HG02973 (cell line): ENCODE measurements around the gene B3GALNT1.

ENCODE experiments used
- ATAC-seq: cut with Tn5 transposase; IDR thresholded peaks from one replicate; pipeline ENCODE4 v1.9.1; 2021; ENCODE audit warnings: moderate library complexity; ENCODE audit not compliant: unreplicated experiment

Gene B3GALNT1, protein sequence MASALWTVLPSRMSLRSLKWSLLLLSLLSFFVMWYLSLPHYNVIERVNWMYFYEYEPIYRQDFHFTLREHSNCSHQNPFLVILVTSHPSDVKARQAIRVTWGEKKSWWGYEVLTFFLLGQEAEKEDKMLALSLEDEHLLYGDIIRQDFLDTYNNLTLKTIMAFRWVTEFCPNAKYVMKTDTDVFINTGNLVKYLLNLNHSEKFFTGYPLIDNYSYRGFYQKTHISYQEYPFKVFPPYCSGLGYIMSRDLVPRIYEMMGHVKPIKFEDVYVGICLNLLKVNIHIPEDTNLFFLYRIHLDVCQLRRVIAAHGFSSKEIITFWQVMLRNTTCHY

DNA sequence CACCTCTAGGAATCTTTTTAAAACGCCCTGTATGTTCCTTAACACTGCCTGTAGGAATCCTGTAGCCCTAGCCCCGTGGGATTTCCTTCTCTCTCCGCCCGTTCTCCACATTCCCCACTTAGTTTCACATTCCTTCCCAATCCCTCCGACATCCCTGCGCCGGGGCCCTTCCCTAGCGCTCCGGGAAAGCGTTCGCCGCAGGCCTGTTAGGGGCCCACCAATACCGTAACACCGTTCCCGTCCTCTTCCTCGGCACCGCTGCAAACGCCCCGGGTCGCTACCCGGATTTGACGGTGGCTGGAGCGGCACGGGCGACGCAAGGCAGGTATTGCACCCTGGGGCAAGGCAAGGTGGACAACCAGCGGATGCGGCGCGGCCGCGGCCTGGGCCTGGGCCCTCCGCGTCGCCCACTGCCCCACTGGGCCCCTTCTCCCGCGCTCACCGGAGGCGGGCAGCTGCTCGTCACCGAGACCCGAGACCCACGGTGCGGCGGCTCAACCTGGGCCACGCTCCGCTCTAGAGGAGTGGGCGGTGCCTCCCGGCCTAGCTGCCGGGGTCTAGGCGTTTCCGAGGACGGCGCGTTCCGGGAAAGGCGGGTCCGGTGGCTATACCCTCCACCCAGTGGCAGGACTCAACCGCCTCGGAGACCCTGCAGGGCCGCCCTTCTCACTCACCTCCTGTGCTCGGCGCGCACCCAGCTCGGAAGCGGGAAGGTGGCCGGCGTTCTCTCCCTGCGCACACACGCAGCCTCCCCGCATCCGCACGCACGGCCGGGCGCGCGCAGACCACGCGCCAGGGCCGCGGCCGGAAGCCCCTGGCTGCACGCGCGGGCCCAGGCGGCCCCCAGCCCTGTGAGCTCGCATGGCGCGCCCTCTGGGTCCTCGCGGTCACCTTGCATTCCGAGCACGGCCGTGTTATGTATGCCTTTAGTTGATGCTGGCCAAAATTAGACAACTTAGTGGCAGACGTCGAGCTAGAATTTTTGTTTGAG, at the start of gene B3GALNT1:
Gene B3GALNT1, minus strand, starts transcription at position 789 of the 991 bp plus-strand sequence. CDS start 18,595 bp downstream, outside the sequence.
- peak; percentile 74 for ATAC-seq

DNA sequence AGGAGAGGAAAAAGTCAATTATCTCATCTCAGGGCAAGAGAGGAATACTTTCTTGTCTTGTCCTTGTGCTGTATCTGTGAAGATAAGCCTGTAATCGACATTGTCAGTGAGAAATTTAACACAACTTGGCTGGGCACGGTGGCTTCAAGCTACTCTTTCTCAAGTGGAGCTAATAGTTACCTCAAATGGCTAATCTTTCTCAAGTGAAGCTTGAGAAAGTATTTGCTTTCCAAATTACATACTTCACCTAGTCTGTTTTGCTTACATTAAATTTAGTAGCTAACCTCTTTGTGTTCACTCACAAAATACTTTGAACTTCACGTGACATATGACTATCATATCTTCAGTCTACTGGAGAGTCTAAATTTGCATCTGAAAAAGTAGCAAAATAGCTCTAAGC, 48.3 kb upstream of the B3GALNT1 start:
- no peak for ATAC-seq

DNA sequence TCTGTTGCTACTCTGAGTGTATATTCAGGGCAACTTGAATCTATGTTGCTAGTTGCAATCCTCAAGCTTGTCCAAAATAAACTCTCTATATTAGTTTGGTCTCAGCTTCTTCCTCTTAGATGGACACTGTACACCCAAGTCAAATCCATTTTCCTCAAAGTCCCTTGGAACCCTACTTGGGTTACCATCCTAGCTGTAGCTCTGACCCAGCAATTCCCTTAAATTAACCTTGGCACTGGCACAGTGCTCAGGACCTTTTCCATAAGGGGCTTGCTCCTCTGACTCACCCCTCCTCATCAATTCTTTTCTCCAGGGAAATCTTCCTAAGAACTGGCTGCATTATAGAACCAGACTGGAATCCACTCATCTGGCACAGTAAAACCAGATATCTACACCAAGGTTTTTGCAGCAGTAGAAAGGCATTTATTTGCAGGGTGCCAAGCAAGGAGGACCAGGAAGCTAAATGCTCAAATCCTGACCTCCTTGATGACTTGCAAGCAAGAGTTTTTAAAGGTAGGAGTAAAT, 44.9 kb upstream of the B3GALNT1 start:
- ATAC-seq, result no peak

DNA sequence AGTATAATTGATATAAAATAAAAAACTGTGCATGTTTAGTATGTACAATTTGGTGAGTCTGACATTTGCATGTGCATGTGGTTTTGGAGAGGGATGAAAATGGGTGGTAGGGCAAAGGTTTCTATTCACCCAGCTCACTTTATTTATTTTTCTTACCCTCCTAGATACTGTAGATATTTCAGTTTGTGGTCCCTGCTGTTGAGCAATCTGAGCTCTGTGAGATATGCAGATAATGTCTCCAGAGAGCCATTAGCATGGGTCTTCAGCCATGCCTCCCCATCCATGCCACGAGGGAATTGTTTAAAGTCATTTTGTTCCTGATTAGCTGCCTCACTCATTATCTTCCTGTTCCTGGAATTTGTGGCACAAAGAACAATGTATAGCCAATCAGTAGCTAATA, 44.4 kb upstream of the B3GALNT1 start:
- ATAC-seq, result no peak

DNA sequence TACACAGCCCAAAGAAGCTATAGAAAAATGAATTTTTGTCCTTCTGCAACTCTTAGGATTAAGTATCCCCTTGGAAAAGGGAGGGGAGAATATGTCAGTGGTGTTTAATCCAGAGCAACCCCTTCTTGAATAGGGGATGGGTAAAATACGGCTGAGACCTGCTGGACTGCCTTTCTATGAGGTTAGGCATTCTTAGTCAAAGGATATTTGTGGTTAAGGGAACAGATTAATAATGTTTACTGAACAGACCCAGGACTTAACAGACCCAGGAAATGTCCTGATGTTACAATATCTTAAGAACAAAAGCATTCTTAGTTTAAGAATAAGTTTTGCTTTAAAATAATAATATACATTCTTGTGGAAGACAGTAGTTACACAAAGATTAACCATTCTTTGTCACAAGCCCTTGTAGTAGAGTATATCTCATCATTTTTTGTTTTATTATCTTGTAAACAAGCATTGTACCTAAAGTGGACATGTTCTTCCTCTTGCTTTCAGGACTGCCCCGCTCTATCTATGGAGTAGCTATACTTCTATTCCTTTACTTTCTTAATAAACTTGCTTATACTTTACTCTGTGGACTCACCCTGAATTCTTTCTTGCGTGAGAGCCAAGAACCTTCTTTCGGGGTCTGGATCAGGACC, 43.8 kb upstream of the B3GALNT1 start:
- ATAC-seq, result no peak

- no peak for ATAC-seq
Measured at GRCh38 chr3:161142486-161142885, 37.3 kb upstream of the B3GALNT1 start.

GRCh38 chr3:161139686-161140085, 34.5 kb upstream of the B3GALNT1 start:
- no peak for ATAC-seq

- ATAC-seq, result no peak
Measured at GRCh38 chr3:161137260-161137659, 32.1 kb upstream of the B3GALNT1 start.

GRCh38 chr3:161132391-161132790, 27.2 kb upstream of the B3GALNT1 start:
- ATAC-seq, result no peak

DNA sequence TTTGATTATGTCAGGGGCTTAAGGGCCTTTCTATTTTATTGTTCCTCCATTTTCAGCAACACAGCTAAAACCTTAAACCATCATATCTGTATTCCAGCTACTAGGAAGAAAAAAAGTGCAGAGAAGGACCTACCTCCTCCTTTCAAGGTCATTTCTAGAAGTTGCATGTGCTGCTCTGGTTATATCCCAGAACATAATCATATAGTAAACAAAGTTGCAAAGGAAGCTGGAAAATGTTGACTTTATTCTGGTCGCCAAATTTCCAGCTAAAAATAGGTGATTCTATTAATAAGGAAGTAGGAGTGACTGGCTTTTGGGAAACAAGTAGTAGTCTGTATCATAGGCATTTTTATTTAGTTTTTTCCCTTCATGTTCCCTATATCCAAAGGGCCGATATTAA, 21.3 kb upstream of the B3GALNT1 start:
- no peak for ATAC-seq

- no peak for ATAC-seq
Measured at GRCh38 chr3:161117646-161118045, 12.5 kb upstream of the B3GALNT1 start.

GRCh38 chr3:161108840-161109239, 3.7 kb upstream of the B3GALNT1 start:
- no peak for ATAC-seq

DNA sequence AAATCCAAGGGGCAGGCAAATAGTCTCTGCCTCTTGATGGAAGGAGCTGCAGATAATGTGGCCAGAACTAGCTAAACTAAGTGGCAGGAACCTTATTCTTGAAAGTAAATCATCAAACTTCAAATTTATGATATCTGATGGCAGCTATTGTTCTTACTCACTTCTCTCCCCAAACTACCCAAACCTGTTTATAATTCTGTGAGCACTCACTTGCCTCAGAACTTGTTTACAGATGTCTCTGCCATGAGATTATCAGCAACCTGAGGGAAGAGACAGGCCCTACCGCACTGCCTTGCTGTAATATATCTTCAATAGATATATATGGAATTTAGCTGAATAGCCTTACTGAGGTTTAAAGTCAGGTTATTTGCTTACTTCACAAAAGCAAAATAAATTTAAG, 2.2 kb upstream of the B3GALNT1 start:
- ATAC-seq, result no peak

DNA sequence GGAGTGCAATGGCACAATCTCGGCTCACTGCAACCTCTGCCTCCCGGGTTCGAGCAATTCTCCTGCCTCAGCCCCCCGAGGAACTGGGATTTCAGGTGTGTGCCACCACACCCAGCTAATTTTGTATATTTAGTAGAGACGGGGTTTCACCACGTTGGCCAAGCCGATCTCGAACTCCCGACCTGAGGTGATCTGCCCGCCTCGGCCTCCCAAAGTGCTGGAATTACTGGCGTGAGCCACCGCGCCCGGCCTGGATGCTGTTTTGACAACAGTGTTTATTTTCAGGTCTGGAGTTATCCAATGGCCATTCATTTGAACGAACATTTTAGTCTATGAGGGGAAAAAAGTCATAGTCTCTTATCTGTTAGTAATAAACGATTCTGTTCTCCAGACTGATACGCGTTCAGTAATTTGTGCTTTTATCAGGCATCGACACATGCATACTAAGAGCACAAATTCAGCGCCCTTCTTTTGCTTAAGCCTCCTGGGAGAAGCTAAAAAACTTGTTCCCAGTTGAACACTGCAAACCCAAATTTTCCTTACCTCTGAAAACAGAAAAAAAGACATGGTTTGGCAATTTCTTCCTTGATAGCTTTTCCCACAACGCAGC, 1.3 kb downstream of the B3GALNT1 start:
- no peak for ATAC-seq

GRCh38 chr3:161101609-161102008, 3.5 kb downstream of the B3GALNT1 start:
- ATAC-seq, result no peak

DNA sequence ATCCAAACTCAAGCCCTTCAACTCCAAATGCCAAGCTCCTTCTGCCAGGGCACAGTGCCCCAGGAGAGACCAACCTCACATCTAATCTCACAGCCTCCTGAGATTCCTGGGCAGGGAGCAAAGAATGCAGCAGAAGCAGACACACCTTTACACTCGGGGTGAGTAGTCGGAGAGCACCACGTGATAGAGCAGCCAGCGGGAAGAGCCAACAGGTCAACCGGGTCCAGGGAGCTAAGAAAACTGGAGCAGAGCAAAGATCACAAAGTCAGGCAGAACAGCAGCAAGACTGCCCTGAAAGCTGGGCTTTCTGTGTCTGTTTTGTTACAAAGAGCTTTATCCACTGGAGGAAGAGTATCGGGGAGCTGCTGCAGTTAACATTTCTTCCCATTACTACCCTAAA, 4.2 kb downstream of the B3GALNT1 start:
- ATAC-seq, result no peak

- no peak for ATAC-seq
Measured at GRCh38 chr3:161096771-161097367, 8.3 kb downstream of the B3GALNT1 start.

DNA sequence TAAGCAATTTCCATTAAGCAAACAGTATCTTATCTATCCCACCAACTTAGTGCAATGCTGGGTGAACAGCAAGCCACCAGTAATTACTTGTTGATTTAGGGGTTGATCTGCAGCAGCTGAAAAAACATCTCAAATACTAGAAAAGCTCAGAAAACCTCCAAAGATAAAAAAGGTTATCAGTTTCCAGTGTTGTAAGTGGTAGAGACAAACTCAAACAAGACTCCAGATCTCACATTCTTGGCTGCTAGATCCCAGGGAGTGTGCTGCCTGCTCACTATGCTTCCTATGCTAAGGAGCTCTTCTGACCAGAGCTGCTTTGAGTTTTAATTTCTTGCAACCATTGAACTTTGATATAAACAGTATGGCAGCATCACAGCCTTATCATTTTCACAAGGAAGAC, 11.3 kb downstream of the B3GALNT1 start:
- no peak for ATAC-seq

GRCh38 chr3:161084277-161084676, 20.9 kb downstream of the B3GALNT1 start:
- ATAC-seq, result no peak

DNA sequence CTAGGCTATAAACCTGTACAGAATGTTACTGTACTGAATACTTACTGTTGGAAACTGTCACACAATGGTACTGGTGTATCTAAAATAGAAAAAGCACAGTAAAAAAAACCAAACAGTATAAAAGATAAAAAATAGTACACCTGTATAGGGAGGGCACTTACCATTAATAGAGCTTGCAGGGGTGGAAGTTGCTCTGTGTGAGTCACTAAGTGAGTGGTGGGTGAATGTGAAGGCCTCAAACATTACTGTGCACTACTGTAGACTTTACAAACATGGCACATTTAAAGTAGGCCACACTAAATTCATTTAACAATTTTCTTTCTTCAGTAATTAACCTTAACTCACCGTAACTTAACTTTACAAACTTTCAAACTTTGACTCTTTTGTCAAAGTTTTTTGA, 22.0 kb downstream of the B3GALNT1 start:
- ATAC-seq, result no peak
